C4-2B (cell line): ENCODE results near the gene TRRAP.

ENCODE experiments used
- ZFX ChIP-seq: fragments of 450-650 bp; IDR thresholded peaks from 2 replicates; pipeline ENCODE4 v1.6.1; 2017
- TF ChIP-seq, protein P1 (sequence below): fragments of 450-650 bp; conservative IDR thresholded peaks from 2 replicates; pipeline ENCODE4 v1.5.1; 2017; ENCODE audit warnings: mild to moderate bottlenecking

DNA sequence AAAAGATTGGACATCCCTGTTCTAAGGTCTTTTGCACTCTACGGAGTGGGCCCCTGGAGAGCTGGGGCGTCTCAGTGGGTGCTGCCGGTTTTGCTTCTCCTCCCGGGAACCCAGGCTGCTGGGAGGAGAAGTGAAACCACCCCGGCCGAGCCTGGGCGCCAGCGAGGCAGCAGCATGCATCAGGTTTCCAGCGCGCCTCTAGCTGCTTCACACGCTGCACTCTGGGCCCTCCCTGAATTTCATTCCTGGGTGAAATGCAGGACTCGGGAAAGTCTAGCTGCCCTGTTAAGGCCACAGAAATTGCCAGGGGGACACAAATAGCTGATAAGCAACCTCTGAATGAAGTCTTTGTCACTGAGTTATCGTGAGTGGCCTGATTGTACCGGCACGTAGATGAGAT, 127.4 kb downstream of the TRRAP start:
- TF ChIP-seq, protein P1, sequence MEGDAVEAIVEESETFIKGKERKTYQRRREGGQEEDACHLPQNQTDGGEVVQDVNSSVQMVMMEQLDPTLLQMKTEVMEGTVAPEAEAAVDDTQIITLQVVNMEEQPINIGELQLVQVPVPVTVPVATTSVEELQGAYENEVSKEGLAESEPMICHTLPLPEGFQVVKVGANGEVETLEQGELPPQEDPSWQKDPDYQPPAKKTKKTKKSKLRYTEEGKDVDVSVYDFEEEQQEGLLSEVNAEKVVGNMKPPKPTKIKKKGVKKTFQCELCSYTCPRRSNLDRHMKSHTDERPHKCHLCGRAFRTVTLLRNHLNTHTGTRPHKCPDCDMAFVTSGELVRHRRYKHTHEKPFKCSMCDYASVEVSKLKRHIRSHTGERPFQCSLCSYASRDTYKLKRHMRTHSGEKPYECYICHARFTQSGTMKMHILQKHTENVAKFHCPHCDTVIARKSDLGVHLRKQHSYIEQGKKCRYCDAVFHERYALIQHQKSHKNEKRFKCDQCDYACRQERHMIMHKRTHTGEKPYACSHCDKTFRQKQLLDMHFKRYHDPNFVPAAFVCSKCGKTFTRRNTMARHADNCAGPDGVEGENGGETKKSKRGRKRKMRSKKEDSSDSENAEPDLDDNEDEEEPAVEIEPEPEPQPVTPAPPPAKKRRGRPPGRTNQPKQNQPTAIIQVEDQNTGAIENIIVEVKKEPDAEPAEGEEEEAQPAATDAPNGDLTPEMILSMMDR = no peak
- TF ChIP-seq ZFX = no peak
